ENCODE data around the gene MTMR3.

DNA sequence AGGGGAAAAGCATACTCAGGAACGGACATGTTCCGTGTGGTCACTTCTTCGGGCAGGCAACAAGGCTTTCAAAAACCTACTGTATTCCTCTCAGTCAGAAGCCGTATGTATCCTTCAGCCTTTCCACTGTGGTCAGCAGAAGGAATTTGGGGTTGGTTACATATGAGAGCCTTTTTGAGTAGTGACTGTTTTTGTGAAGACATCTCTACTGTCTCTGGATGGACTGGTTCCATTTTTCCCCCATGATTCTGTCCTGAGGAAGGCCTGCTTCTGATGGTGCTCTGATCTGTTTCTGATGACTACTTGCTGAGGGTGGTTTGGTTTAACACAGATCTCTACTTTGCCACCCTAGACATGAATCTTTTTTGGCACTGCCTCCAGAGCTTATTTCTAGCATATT is 133.6 kb downstream of the MTMR3 start:
- TF ChIP-seq GATA3 (IDR thresholded peaks at IDR 0.05; ENCODE audit: low read depth, low read length), result no peak
- no peak for TF ChIP-seq GATA2 (IDR thresholded peaks at IDR 0.05; ENCODE audit: low read depth, low read length)

Data from SH-SY5Y (cell line).